Neural cell (in vitro differentiated cells): Measurements from ENCODE around the gene MRE11.

Experiments used
- EP300 ChIP-seq: fragments of 450-650 bp; conservative IDR thresholded peaks from 2 replicates; pipeline ENCODE4 v1.6.1; 2014; ENCODE audit warnings: antibody characterized with exemption, mild to moderate bottlenecking, moderate library complexity; ENCODE audit not compliant: poor library complexity, severe bottlenecking
- EZH2 ChIP-seq: fragments of 200-600, 300-800 bp; shearing (Covaris generic), sonication (generic); IDR thresholded peaks from 2 replicates; pipeline ENCODE4 v1.6.1; 2014; ENCODE audit warnings: antibody characterized with exemption, low read length, borderline replicate concordance, mild to moderate bottlenecking; ENCODE audit not compliant: insufficient read depth, poor library complexity, severe bottlenecking
- MXI1 ChIP-seq: fragments of 450-650 bp; conservative IDR thresholded peaks from 2 replicates; pipeline ENCODE4 v1.6.1; 2014; ENCODE audit warnings: antibody characterized with exemption, mild to moderate bottlenecking; ENCODE audit not compliant: poor library complexity, severe bottlenecking
- POLR2AphosphoS5 ChIP-seq: IDR thresholded peaks from 2 replicates; pipeline ENCODE4 v1.6.1; 2012
- RAD21 ChIP-seq: fragments of 450-650 bp; conservative IDR thresholded peaks from 2 replicates; pipeline ENCODE4 v1.6.1; 2014; ENCODE audit warnings: antibody characterized with exemption, mild to moderate bottlenecking, moderate library complexity
- SMC3 ChIP-seq: fragments of 450-650 bp; conservative IDR thresholded peaks from 2 replicates; pipeline ENCODE4 v1.6.1; 2014; ENCODE audit warnings: antibody characterized with exemption, mild to moderate bottlenecking, moderate library complexity; ENCODE audit not compliant: poor library complexity
- TAF1 ChIP-seq: IDR thresholded peaks from 2 replicates; pipeline ENCODE4 v1.6.1; 2012; ENCODE audit warnings: low read depth
- TF ChIP-seq, protein P1 (sequence below): fragments of 450-650 bp; IDR thresholded peaks from 2 replicates; pipeline ENCODE4 v1.5.1; 2014; ENCODE audit warnings: antibody characterized with exemption, mild to moderate bottlenecking, moderate library complexity; ENCODE audit not compliant: poor library complexity, severe bottlenecking
- TF ChIP-seq, protein P2 (sequence below): IDR thresholded peaks from 2 replicates; pipeline ENCODE4 v1.6.1; 2012; ENCODE audit warnings: borderline replicate concordance

DNA sequence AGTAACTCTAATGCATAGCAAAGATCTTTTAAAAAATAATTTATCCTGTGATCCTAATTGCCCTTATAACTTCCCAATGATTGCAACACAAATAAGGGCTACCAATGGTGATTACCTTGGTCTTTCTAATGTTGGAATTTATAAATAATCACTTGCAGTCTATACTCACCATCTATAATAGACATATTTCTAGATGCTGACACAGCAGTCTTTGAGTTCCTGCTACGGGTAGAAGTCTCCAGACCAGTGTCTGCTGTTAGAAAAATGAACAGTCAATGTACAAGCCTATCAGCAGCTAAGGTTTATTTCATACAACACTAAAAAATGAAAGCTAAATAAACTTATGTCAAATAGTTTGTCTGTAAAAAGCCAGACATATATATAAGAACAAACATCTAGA is 48.0 kb downstream of the MRE11 start:
- TF ChIP-seq, protein P1, sequence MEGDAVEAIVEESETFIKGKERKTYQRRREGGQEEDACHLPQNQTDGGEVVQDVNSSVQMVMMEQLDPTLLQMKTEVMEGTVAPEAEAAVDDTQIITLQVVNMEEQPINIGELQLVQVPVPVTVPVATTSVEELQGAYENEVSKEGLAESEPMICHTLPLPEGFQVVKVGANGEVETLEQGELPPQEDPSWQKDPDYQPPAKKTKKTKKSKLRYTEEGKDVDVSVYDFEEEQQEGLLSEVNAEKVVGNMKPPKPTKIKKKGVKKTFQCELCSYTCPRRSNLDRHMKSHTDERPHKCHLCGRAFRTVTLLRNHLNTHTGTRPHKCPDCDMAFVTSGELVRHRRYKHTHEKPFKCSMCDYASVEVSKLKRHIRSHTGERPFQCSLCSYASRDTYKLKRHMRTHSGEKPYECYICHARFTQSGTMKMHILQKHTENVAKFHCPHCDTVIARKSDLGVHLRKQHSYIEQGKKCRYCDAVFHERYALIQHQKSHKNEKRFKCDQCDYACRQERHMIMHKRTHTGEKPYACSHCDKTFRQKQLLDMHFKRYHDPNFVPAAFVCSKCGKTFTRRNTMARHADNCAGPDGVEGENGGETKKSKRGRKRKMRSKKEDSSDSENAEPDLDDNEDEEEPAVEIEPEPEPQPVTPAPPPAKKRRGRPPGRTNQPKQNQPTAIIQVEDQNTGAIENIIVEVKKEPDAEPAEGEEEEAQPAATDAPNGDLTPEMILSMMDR, result no peak
- TF ChIP-seq RAD21 (no peak), EZH2 (no peak), TAF1 (no peak), EP300 (no peak), SMC3 (no peak), MXI1 (no peak), POLR2AphosphoS5 (no peak)
- TF ChIP-seq, protein P2, sequence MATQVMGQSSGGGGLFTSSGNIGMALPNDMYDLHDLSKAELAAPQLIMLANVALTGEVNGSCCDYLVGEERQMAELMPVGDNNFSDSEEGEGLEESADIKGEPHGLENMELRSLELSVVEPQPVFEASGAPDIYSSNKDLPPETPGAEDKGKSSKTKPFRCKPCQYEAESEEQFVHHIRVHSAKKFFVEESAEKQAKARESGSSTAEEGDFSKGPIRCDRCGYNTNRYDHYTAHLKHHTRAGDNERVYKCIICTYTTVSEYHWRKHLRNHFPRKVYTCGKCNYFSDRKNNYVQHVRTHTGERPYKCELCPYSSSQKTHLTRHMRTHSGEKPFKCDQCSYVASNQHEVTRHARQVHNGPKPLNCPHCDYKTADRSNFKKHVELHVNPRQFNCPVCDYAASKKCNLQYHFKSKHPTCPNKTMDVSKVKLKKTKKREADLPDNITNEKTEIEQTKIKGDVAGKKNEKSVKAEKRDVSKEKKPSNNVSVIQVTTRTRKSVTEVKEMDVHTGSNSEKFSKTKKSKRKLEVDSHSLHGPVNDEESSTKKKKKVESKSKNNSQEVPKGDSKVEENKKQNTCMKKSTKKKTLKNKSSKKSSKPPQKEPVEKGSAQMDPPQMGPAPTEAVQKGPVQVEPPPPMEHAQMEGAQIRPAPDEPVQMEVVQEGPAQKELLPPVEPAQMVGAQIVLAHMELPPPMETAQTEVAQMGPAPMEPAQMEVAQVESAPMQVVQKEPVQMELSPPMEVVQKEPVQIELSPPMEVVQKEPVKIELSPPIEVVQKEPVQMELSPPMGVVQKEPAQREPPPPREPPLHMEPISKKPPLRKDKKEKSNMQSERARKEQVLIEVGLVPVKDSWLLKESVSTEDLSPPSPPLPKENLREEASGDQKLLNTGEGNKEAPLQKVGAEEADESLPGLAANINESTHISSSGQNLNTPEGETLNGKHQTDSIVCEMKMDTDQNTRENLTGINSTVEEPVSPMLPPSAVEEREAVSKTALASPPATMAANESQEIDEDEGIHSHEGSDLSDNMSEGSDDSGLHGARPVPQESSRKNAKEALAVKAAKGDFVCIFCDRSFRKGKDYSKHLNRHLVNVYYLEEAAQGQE, result no peak
